Kidney epithelial cell (primary cell): ENCODE measurements around the gene IL17RA. TPM values are rescaled to one million over a fixed set of nuclear protein-coding genes. Genes with fewer than 3 reads are reported as not detected.

ENCODE experiments used
- DNase-seq: peaks from one replicate; pipeline ENCODE4 v3.0.0-alpha.2; 2010; ENCODE audit warnings: low read depth
- H3K27me3 ChIP-seq: 2 replicates; pipeline ENCODE4 v1.6.0; 2011; ENCODE audit warnings: low read length; ENCODE audit not compliant: control insufficient read depth, insufficient read depth
- H3K36me3 ChIP-seq: 2 replicates; pipeline ENCODE4 v1.5.1; 2011; ENCODE audit warnings: low read length; ENCODE audit not compliant: control insufficient read depth, insufficient read depth
- H3K4me3 ChIP-seq: 2 replicates; pipeline ENCODE4 v1.5.1; 2011; ENCODE audit warnings: low read depth, mild to moderate bottlenecking, control low read depth, low read length
- total RNA-seq: library from RNA; depleted of rRNA; stranded (reverse); fragments of >200 nt; gene quantifications from 2 replicates; pipeline ENCODE4 v1.2.3, GENCODE V29; 2015
- TF ChIP-seq, protein P1 (sequence below): IDR thresholded peaks from 2 replicates; pipeline ENCODE4 v1.5.1; 2011; ENCODE audit warnings: mild to moderate bottlenecking, moderate library complexity, low read length, control low read depth, inconsistent platforms; ENCODE audit not compliant: insufficient read depth, poor library complexity, severe bottlenecking

IL17RA gene
- total RNA-seq, 1 donor from 2014 or later = 11.7 TPM

DNA sequence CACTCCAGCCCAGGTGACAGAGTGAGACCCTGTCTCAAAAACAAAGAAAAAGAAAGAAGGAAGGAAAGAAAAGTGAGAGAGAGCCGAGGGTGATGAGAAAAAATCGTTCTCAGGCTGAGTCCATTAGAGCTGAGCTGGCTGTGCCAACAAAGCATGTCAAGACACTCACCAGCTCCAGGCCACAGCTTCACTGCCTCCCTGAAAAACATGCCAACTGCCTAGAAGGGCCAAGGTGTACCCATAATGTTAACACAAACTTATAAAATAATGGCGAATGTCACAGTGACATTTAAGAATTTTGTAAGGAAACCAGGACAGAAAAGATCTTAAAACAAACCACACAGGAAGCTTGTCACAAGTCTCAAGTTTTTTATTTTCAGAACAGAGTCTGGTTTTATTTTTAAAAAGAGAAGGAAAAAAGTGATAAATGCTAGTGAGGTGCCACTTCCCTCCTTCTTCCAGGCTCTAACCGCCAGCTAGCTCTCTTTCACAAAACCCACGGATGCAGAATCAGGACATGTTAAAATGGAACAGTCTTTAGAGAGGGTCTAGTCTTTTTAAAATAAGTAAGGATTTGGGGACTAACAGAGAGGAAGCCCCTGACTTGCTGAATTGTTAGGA is 31.3 kb downstream of the IL17RA start:
- DNase-seq = no peak
- TF ChIP-seq, protein P1, sequence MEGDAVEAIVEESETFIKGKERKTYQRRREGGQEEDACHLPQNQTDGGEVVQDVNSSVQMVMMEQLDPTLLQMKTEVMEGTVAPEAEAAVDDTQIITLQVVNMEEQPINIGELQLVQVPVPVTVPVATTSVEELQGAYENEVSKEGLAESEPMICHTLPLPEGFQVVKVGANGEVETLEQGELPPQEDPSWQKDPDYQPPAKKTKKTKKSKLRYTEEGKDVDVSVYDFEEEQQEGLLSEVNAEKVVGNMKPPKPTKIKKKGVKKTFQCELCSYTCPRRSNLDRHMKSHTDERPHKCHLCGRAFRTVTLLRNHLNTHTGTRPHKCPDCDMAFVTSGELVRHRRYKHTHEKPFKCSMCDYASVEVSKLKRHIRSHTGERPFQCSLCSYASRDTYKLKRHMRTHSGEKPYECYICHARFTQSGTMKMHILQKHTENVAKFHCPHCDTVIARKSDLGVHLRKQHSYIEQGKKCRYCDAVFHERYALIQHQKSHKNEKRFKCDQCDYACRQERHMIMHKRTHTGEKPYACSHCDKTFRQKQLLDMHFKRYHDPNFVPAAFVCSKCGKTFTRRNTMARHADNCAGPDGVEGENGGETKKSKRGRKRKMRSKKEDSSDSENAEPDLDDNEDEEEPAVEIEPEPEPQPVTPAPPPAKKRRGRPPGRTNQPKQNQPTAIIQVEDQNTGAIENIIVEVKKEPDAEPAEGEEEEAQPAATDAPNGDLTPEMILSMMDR = no peak

DNA sequence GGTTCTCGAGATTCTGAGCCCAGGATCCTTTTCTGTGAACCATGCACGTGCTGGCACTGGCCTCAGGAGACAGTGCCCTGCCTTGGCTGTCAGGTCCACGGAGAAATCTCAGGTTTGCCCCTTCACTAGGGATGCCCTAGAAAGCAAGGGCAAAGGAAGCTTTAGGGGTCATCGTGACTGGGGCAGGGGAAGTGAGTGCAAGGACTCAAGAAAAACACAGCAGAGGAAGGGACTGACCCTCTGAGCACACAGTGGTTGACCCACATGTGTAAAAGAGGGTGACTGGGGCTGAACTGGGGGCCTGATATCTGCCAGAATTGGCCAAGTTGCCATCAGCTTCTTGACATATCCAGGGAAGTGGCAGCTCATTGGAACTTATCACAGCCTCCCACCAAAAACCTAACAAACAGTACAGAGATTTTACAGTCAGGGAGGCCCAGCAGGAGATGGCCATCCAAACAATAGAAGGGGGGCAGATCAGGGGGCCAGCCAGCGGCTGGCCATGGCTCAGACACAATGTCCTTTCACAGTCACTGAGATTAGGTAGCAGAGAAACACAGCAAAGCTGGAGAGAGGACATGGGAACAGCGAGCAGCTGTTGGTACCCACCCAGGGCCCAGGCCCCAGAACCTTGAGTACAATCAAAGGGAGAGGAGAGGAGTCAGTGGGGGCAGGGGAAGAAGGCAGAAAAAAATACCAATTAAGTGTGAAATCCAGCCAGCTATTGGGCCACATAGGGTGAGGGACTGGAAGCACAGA is 32.0 kb downstream of the IL17RA start:
- DNase-seq = no peak
- H3K4me3 ChIP-seq = no peak overlapping the region
- TF ChIP-seq, protein P1 = no peak
- H3K27me3 ChIP-seq = peaks cover 25% of the 10 kb centered on the region
- H3K36me3 ChIP-seq = no peaks in the 10 kb centered on the region

More for the DNA sequence above, 31.3 kb downstream of the IL17RA start:
- H3K27me3 ChIP-seq = peaks cover 21% of the 10 kb centered on the region
- no peak overlapping the region for H3K4me3 ChIP-seq
- H3K36me3 ChIP-seq = no peaks in the 10 kb centered on the region

DNA sequence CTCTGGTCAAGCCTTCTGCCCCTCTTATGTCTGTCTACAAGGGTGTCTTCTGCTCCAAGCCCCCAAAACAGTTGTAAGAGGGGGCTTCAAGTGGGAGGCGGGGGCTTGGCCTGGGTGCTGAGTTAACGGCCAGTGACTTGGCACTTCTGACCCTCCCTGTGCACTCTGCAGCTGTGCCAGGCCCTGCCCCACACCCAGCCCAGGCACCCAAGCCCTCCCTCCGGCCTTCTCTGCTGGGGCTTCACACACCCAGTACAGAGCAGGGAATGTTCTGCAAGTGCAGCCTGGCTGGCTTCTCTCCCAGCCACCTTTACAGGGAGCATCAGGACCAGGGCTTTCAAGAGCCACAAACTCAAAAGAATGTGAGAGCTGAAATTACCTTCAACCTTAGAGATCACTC is 32.6 kb downstream of the IL17RA start:
- H3K4me3 ChIP-seq = no peak overlapping the region
- DNase-seq = no peak
- TF ChIP-seq, protein P1 = no peak
- H3K36me3 ChIP-seq = no peaks in the 10 kb centered on the region
- peaks cover 30% of the 10 kb centered on the region for H3K27me3 ChIP-seq

- peaks cover 30% of the 10 kb centered on the region for H3K27me3 ChIP-seq
- TF ChIP-seq, protein P1 = no peak
- H3K36me3 ChIP-seq = no peaks in the 10 kb centered on the region
- no peak overlapping the region for H3K4me3 ChIP-seq
- DNase-seq = no peak
Observed at GRCh38 chr22:17117890-17118289, 33.1 kb downstream of the IL17RA start.

- DNase-seq = no peak
- peaks cover 30% of the 10 kb centered on the region for H3K27me3 ChIP-seq
- no peaks in the 10 kb centered on the region for H3K36me3 ChIP-seq
- TF ChIP-seq, protein P1 = no peak
- H3K4me3 ChIP-seq = no peak overlapping the region
Observed at GRCh38 chr22:17118342-17118741, 33.5 kb downstream of the IL17RA start.
